Gastrocnemius medialis (tissue), 4 donors: ENCODE data around the gene FAM229A. TPM values are rescaled to one million over a fixed set of nuclear protein-coding genes. Genes with fewer than 3 reads are reported as not detected.

Source experiments
- ATAC-seq, 2 donors: fragments of 150-250 bp; one replicate each; pipeline ENCODE4 v1.9.1; 2016
- DNase-seq, 2 donors: peaks; one replicate each; pipeline ENCODE4 v3.0.0-alpha.2; 2019
- H3K27ac ChIP-seq, 4 donors: fragments of 200-600 bp; sonication (generic); 1 replicate in 1 of 4; 2 replicates in 3 of 4; pipeline ENCODE4 v1.5.1; 2016 to 2018; ENCODE audit warnings: mild to moderate bottlenecking in 2 of 4, moderate library complexity in 1 of 4
- H3K27me3 ChIP-seq, 3 donors: fragments of 200-600 bp; sonication (generic) in 2 of 3; 1 replicate in 1 of 3; 2 replicates in 2 of 3; pipeline versions ENCODE4 v1.5.1 to v1.6.0; 2016 to 2019; ENCODE audit warnings: mild to moderate bottlenecking in 1 of 3, moderate library complexity in 1 of 3
- H3K36me3 ChIP-seq, 2 donors: fragments of 200-600 bp; sonication (generic) in 1 of 2; one replicate each; pipeline ENCODE4 v1.5.1; 2017 to 2018
- H3K4me1 ChIP-seq, 2 donors: fragments of 200-600 bp; sonication (generic) in 1 of 2; one replicate each; pipeline ENCODE4 v1.5.1; 2016 to 2017; ENCODE audit warnings: mild to moderate bottlenecking in 2 of 2
- H3K4me3 ChIP-seq, 4 donors: fragments of 200-600 bp; sonication (generic) in 3 of 4; 1 replicate in 1 of 4; 2 replicates in 3 of 4; pipeline ENCODE4 v1.5.1; 2016 to 2019; ENCODE audit warnings: mild to moderate bottlenecking in 2 of 4
- H3K9me3 ChIP-seq, 3 donors: fragments of 200-600 bp; sonication (generic) in 2 of 3; 1 replicate in 1 of 3; 2 replicates in 2 of 3; pipeline ENCODE4 v1.5.1; 2016 to 2019
- POLR2A ChIP-seq, 2 donors: fragments of 450-650 bp; IDR thresholded peaks; one replicate each; pipeline ENCODE4 v1.6.1; 2017; ENCODE audit warnings: antibody characterized with exemption in 2 of 2, mild to moderate bottlenecking in 2 of 2, moderate library complexity in 2 of 2
- in situ Hi-C, 4 donors: fragments of 200-750 bp; cut with MboI; loops; one replicate each; pipeline versions ENCODE4 v1.15.0 to v1.8.0; 2017; ENCODE audit warnings: low sequenced_read_pairs in 4 of 4
- intact Hi-C: fragments of 100-400 bp; cut with DNase I; formaldehyde crosslinking; loops from one replicate; pipeline ENCODE4 v1.15.1; 2023; ENCODE audit warnings: low total_unique reads
- total RNA-seq, 4 donors: library from RNA; depleted of rRNA; stranded (reverse); fragments of >200 nt; gene quantifications; one replicate each; pipeline versions ENCODE4 v1.1.0 to v1.2.3, GENCODE V29; 2016
- TF ChIP-seq, protein P1 (sequence below), 5 experiments: fragments of 450-650 bp in 3 of 5; fragments of 200-600 bp in 2 of 5; sonication (generic) in 2 of 5; IDR thresholded peaks in 4 of 5; conservative IDR thresholded peaks in 1 of 5; 1 replicate in 4 of 5; 2 replicates in 1 of 5; pipeline ENCODE4 v1.5.1; 2016 to 2019; ENCODE audit warnings: antibody characterized with exemption in 5 of 5, mild to moderate bottlenecking in 3 of 5, moderate library complexity in 3 of 5

The FAM229A gene
- total RNA-seq, 4 donors from 2014 or later = 0.81 to 13.4 (median 2.0) TPM

DNA sequence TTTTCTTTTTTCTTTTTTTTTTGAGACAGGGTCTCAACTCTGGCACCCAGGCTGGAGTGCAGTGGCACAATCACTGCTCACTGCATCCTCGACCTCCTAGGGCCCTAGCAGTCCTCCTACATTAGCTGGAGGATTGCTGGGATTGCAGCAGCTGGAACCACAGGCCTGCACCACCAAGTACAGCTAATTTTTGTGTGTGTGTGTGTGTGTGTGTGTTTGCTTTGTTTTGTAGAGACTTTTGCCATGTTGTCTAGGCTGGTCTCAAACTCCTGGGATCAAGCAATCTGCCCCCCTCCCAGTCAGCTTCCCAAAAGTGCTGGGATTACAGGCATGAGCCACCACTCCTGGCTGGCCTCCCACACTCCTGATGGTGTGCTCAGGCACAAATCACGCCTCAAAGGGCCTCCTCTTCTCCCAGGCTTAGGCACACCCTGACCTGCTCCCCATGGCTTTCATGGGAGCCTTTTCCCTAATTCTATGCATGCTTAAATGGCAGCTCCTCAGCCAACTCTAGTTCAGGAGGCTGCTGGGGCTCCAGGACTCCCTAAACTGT, 9.4 kb downstream of the FAM229A start:
- Histone ChIP-seq H3K4me1 (peaks cover 19 to 24% of the 10 kb centered on the region in 2 donors), H3K4me3 (peak overlapping the region in 1 of 4 donors; percentile 65), H3K9me3 (no peaks in the 10 kb centered on the region), H3K27ac (peak overlapping the region; percentile 82 to 95 (median 93)), H3K27me3 (no peaks in the 10 kb centered on the region), H3K36me3 (peaks cover 0 to 8% of the 10 kb centered on the region in 2 donors)
- TF ChIP-seq POLR2A (IDR thresholded peaks at IDR 0.05) = no peak
- TF ChIP-seq, protein P1, sequence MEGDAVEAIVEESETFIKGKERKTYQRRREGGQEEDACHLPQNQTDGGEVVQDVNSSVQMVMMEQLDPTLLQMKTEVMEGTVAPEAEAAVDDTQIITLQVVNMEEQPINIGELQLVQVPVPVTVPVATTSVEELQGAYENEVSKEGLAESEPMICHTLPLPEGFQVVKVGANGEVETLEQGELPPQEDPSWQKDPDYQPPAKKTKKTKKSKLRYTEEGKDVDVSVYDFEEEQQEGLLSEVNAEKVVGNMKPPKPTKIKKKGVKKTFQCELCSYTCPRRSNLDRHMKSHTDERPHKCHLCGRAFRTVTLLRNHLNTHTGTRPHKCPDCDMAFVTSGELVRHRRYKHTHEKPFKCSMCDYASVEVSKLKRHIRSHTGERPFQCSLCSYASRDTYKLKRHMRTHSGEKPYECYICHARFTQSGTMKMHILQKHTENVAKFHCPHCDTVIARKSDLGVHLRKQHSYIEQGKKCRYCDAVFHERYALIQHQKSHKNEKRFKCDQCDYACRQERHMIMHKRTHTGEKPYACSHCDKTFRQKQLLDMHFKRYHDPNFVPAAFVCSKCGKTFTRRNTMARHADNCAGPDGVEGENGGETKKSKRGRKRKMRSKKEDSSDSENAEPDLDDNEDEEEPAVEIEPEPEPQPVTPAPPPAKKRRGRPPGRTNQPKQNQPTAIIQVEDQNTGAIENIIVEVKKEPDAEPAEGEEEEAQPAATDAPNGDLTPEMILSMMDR (IDR thresholded peaks at IDR 0.05 in 4 of 5, conservative IDR thresholded peaks at IDR 0.05 in 1 of 5) = no peak
- no peak for DNase-seq
- intact Hi-C loops (no loop called here), in situ Hi-C loops (no loop called here)
- ATAC-seq = no peak

- Histone ChIP-seq H3K9me3 (no peaks in the 10 kb centered on the region), H3K27ac (peak overlapping the region; percentile 82 to 95 (median 93)), H3K4me3 (peak overlapping the region; percentile 65 to 87 (median 78)), H3K36me3 (peaks cover 0 to 8% of the 10 kb centered on the region in 2 donors), H3K4me1 (peaks cover 19 to 24% of the 10 kb centered on the region in 2 donors), H3K27me3 (no peaks in the 10 kb centered on the region)
- in situ Hi-C loops = no loop called here
- TF ChIP-seq, protein P1 (IDR thresholded peaks at IDR 0.05 in 4 of 5, conservative IDR thresholded peaks at IDR 0.05 in 1 of 5) = no peak
- no peak for TF ChIP-seq POLR2A (IDR thresholded peaks at IDR 0.05)
- intact Hi-C loops = no loop called here
- DNase-seq = no peak
- no peak for ATAC-seq
Measured at GRCh38 chr1:32352239-32352745, 10.0 kb downstream of the FAM229A start.

DNA sequence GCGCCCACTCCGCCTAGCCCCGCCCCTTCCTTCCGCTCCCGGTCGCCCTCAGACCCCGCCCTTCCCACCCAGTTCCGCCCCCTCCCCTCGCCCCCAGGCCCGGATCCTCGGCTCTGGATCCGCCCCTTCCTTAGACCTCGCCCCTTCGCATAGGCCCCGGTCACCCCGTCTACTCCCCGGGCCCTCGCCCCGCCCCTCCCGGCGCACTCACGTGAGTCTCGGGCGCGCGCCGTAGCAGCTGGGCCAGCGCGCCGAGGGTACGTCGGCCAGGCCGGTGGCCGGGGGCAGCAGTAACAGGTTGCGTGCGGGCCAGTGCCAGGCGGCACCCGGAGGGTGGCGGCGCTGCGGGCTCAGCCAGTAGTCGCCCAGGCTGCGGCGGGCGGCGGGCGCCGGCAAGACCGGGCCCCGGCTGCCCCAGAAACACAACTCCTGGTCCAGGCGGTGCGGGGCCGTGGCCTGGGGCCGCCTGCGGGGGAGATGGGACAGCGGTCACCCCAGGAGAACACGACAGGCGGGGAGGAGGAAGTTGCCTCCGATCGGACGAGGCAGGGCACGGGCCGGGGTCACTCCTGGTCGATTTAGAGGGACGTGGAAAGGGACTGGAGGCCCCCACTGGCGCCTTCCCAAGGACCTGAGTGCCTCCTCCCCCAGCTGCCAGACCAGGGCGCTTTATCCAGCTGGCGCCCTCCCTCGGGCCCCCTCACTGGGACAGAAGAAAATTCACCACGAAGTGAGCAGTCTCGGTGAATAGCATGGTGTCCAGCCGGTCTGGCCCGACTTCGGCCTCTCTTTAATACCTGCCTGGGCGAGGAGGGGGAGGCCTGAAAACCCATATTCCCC, 10.7 kb downstream of the FAM229A start:
- Histone ChIP-seq H3K4me3 (peak overlapping the region; percentile 65 to 87 (median 78)), H3K27me3 (no peaks in the 10 kb centered on the region), H3K9me3 (no peaks in the 10 kb centered on the region), H3K4me1 (peaks cover 19 to 24% of the 10 kb centered on the region in 2 donors), H3K36me3 (peaks cover 0 to 8% of the 10 kb centered on the region in 2 donors), H3K27ac (peak overlapping the region; percentile 82 to 95 (median 93))
- TF ChIP-seq POLR2A (IDR thresholded peaks at IDR 0.05) = peak; percentile 97 to 98
- TF ChIP-seq, protein P1 (IDR thresholded peaks at IDR 0.05 in 4 of 5, conservative IDR thresholded peaks at IDR 0.05 in 1 of 5) = peak in 2 of 5 experiments; percentile 4 to 44
- ATAC-seq = peak; percentile 86 to 90
- intact Hi-C loops (loop anchor here (1.0 kb wide), 2 partner anchors 15 to 43 kb away; partner anchors contain the start of genes BSDC1 and MARCKSL1), in situ Hi-C loops (no loop called here)
- DNase-seq = peak; percentile 94 to 95

- TF ChIP-seq, protein P1 (IDR thresholded peaks at IDR 0.05 in 4 of 5, conservative IDR thresholded peaks at IDR 0.05 in 1 of 5) = peak; percentile 26 to 91 (median 64)
- no peak for TF ChIP-seq POLR2A (IDR thresholded peaks at IDR 0.05)
- H3K4me3 ChIP-seq = peak overlapping the region; percentile 65 to 87 (median 78)
- intact Hi-C loops = loop anchor here (1.0 kb wide), 2 partner anchors 15 to 43 kb away; partner anchors contain the start of genes BSDC1 and MARCKSL1
- H3K27me3 ChIP-seq = no peaks in the 10 kb centered on the region
- in situ Hi-C loops = no loop called here
- H3K36me3 ChIP-seq = peaks cover 0 to 8% of the 10 kb centered on the region in 2 donors
- no peaks in the 10 kb centered on the region for H3K9me3 ChIP-seq
- peaks cover 19 to 24% of the 10 kb centered on the region in 2 donors for H3K4me1 ChIP-seq
- peak; percentile 48 to 74 for DNase-seq
- H3K27ac ChIP-seq = peak overlapping the region; percentile 82 to 95 (median 93)
- ATAC-seq = peak; percentile 66 to 68
Measured at GRCh38 chr1:32350785-32351398, 11.4 kb downstream of the FAM229A start.
